ENCODE data around the gene SND1.

SND1 gene

DNA sequence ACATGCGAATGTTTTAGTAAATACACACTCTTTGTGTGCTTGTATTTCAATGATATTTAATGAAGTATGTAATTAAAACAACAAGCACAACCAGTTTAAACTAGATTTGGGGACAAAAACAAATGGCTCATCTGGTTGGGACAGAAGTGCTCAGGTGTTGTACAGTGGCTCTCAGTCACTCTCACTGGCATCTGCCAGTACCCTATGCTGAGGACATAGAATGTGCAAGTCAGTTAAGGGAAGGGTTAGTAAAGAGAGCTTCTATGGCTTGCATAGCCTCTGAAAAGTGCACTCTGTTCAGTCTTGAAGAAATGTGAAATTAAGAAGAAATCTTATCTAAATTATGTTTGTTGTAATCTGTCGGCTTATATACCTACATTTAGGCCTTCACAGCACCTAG lies 196.2 kb downstream of the SND1 start:
- CTCF ChIA-PET, result no interaction called here
- TF ChIP-seq FOXK2 (IDR thresholded peaks at IDR 0.05) (no peak), SUZ12 (IDR thresholded peaks at IDR 0.05) (no peak), CTBP1 (IDR thresholded peaks at IDR 0.05; ENCODE audit: borderline replicate concordance) (no peak)
- TF ChIP-seq, protein P1, sequence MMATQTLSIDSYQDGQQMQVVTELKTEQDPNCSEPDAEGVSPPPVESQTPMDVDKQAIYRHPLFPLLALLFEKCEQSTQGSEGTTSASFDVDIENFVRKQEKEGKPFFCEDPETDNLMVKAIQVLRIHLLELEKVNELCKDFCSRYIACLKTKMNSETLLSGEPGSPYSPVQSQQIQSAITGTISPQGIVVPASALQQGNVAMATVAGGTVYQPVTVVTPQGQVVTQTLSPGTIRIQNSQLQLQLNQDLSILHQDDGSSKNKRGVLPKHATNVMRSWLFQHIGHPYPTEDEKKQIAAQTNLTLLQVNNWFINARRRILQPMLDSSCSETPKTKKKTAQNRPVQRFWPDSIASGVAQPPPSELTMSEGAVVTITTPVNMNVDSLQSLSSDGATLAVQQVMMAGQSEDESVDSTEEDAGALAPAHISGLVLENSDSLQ (IDR thresholded peaks at IDR 0.05), result no peak
- no peak for DNase-seq (ENCODE audit: extremely low spot score)
- POLR2A ChIA-PET, result interaction anchor here (0.6 kb wide), 1 partner anchor 61 kb away, joined by 3 read pairs; no protein-coding TSS in a partner anchor

DNA sequence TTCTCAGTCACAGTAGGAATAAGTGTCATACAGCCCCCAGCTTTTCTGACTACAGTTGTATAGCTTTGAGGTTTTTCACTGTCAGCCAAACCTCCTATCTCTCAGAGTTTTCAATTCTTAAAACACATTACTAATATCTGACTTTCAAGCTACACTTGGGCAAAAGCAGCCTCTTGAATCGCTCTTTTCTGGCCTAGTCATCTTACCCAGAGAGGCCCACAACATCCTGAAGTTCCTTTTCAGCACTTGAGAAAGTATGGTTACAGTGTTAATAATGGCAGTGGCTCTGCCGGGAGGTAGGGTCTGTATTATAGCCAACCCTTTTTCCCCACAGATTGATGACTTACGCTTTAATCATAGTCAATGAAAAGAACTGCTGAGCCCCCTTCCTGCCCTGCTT lies 198.2 kb downstream of the SND1 start:
- POLR2A ChIA-PET, result no interaction called here
- TF ChIP-seq BHLHE40 (IDR thresholded peaks at IDR 0.05; ENCODE audit: borderline replicate concordance), result no peak
- TF ChIP-seq NFRKB (IDR thresholded peaks at IDR 0.05), result no peak
- TF ChIP-seq FOXK2 (IDR thresholded peaks at IDR 0.05), result no peak
- no peak for TF ChIP-seq FOXM1 (IDR thresholded peaks at IDR 0.05; ENCODE audit: borderline replicate concordance)
- TF ChIP-seq SP1 (IDR thresholded peaks at IDR 0.05), result no peak
- TF ChIP-seq CTBP1 (IDR thresholded peaks at IDR 0.05; ENCODE audit: borderline replicate concordance), result no peak
- no peak for TF ChIP-seq L3MBTL2 (conservative IDR thresholded peaks at IDR 0.05)
- TF ChIP-seq HDGF (IDR thresholded peaks at IDR 0.05; ENCODE audit: borderline replicate concordance), result no peak
- TF ChIP-seq, protein P1 (IDR thresholded peaks at IDR 0.05), result no peak
- no peak for TF ChIP-seq FOXA1 (IDR thresholded peaks at IDR 0.05)
- no peak for TF ChIP-seq TARDBP (IDR thresholded peaks at IDR 0.05)
- TF ChIP-seq ARNT (IDR thresholded peaks at IDR 0.05), result no peak
- no peak for TF ChIP-seq SUZ12 (IDR thresholded peaks at IDR 0.05)
- TF ChIP-seq LEF1 (IDR thresholded peaks at IDR 0.05; ENCODE audit: borderline replicate concordance), result no peak
- CTCF ChIA-PET, result no interaction called here
- DNase-seq (ENCODE audit: extremely low spot score), result no peak

DNA sequence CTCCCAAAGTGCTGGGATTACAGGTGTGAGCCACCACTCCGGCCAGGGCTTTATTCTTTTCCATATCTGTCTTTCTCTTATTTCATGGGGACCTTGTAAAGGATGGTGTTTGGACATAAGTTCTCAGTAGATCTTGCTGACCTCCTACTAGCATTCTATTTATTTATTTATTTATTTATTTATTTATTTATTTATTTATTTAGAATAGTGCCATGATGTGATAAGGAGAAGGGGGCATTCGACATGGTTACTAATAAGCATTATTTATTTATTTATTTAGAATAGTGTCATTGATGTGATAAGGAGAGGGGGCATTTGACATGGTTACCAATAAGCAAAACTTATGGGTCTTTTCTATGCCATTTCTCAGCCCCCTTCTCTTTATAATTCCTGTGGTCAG lies 202.4 kb downstream of the SND1 start:
- TF ChIP-seq SUZ12 (IDR thresholded peaks at IDR 0.05), result no peak
- TF ChIP-seq ZNF384 (IDR thresholded peaks at IDR 0.05), result no peak
- TF ChIP-seq ELF4 (IDR thresholded peaks at IDR 0.05), result no peak
- TF ChIP-seq FOXK2 (IDR thresholded peaks at IDR 0.05), result no peak
- no peak for TF ChIP-seq ARNT (IDR thresholded peaks at IDR 0.05)
- no peak for TF ChIP-seq L3MBTL2 (conservative IDR thresholded peaks at IDR 0.05)
- TF ChIP-seq BHLHE40 (IDR thresholded peaks at IDR 0.05; ENCODE audit: borderline replicate concordance), result no peak
- TF ChIP-seq, protein P1 (IDR thresholded peaks at IDR 0.05), result no peak
- TF ChIP-seq FOXA1 (IDR thresholded peaks at IDR 0.05), result no peak
- no peak for TF ChIP-seq CTBP1 (IDR thresholded peaks at IDR 0.05; ENCODE audit: borderline replicate concordance)
- TF ChIP-seq HDGF (IDR thresholded peaks at IDR 0.05; ENCODE audit: borderline replicate concordance), result no peak
- DNase-seq (ENCODE audit: extremely low spot score), result no peak
- CTCF ChIA-PET, result no interaction called here
- POLR2A ChIA-PET, result no interaction called here

DNA sequence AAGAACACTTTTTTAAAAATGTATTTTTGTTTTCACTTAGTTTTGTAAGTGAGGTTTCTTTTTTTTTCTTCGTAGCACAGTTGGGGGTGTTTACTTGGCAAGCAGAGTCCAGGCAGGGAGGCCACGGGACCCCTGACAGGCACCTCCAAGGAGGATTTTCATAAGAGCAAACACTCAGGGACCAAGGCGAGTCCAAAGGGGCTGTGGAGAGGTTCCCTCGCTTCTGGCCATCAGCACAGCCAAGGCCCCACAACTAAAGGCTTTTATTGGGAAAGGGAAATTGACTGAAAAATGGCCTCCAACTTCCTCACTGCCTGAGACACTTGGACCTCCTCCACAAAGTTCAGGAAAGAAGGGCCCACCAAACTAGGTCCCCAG lies 205.5 kb downstream of the SND1 start:
- no peak for TF ChIP-seq SP1 (IDR thresholded peaks at IDR 0.05)
- TF ChIP-seq HDGF (IDR thresholded peaks at IDR 0.05; ENCODE audit: borderline replicate concordance), result no peak
- TF ChIP-seq FOXA1 (IDR thresholded peaks at IDR 0.05), result no peak
- no peak for TF ChIP-seq BHLHE40 (IDR thresholded peaks at IDR 0.05; ENCODE audit: borderline replicate concordance)
- TF ChIP-seq FOXK2 (IDR thresholded peaks at IDR 0.05), result no peak
- no peak for TF ChIP-seq L3MBTL2 (conservative IDR thresholded peaks at IDR 0.05)
- TF ChIP-seq NFRKB (IDR thresholded peaks at IDR 0.05), result no peak
- TF ChIP-seq ELF4 (IDR thresholded peaks at IDR 0.05), result no peak
- no peak for TF ChIP-seq LEF1 (IDR thresholded peaks at IDR 0.05; ENCODE audit: borderline replicate concordance)
- no peak for TF ChIP-seq SUZ12 (IDR thresholded peaks at IDR 0.05)
- TF ChIP-seq FOXM1 (IDR thresholded peaks at IDR 0.05; ENCODE audit: borderline replicate concordance), result no peak
- TF ChIP-seq TARDBP (IDR thresholded peaks at IDR 0.05), result no peak
- TF ChIP-seq, protein P1 (IDR thresholded peaks at IDR 0.05), result no peak
- no peak for TF ChIP-seq ARNT (IDR thresholded peaks at IDR 0.05)
- DNase-seq (ENCODE audit: extremely low spot score), result no peak
- CTCF ChIA-PET, result no interaction called here
- POLR2A ChIA-PET, result no interaction called here

DNA sequence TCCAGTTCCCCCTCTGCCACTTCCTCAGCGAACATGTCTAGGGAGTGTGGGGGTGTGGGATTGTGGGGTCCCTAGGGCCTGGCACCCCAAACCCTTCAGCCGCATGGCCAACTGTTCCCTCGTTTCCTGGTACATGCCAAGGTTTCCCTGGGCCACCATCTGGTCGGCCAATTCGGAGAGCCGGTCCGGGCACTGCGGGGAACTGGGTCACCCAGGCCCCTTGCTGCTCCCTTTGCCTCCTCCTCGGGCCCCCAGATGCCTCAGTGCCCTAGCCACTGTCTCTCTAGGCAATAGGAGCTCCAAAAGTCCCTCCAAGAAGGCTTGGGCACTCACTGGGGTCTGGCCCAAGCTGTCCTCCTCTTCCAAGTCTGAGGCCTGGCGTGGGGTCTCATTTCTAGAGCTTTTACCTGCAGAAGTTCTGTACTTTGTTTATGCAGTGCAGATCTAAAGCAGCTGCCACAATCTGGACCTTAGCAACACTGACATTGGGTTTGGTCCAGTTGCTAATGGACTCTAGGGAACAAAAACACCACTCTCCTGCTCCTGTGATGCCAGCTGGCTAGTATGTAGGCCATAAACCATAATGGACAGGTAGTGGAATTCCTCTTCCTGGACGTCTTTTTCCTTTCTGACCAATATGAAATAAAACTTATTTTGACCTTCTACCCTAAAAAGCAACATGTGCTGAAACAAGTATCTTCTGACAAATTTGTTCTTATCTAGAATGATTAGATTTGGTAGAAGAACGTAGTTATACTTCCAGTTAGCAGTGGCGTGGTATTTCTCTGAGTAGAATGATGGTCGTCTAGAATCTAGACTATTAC lies 206.3 kb downstream of the SND1 start:
- ChIA-PET CTCF (no interaction called here), POLR2A (no interaction called here)
- TF ChIP-seq, protein P1 (IDR thresholded peaks at IDR 0.05), result no peak
- no peak for TF ChIP-seq CTBP1 (IDR thresholded peaks at IDR 0.05; ENCODE audit: borderline replicate concordance)
- TF ChIP-seq ARNT (IDR thresholded peaks at IDR 0.05), result no peak
- no peak for TF ChIP-seq LEF1 (IDR thresholded peaks at IDR 0.05; ENCODE audit: borderline replicate concordance)
- no peak for TF ChIP-seq FOXA1 (IDR thresholded peaks at IDR 0.05)
- TF ChIP-seq L3MBTL2 (conservative IDR thresholded peaks at IDR 0.05), result no peak
- no peak for TF ChIP-seq ELF4 (IDR thresholded peaks at IDR 0.05)
- no peak for TF ChIP-seq SUZ12 (IDR thresholded peaks at IDR 0.05)
- no peak for TF ChIP-seq TARDBP (IDR thresholded peaks at IDR 0.05)
- no peak for TF ChIP-seq FOXM1 (IDR thresholded peaks at IDR 0.05; ENCODE audit: borderline replicate concordance)
- TF ChIP-seq NFRKB (IDR thresholded peaks at IDR 0.05), result no peak
- TF ChIP-seq FOXK2 (IDR thresholded peaks at IDR 0.05), result no peak
- no peak for TF ChIP-seq BHLHE40 (IDR thresholded peaks at IDR 0.05; ENCODE audit: borderline replicate concordance)
- no peak for DNase-seq (ENCODE audit: extremely low spot score)
